C4-2B (cell line): ENCODE results near the gene PNPLA6.

Experiments used
- H3K27ac ChIP-seq: fragments of 450-650 bp; 2 replicates; pipeline ENCODE4 v1.5.1; 2017
- CTCF ChIP-seq: fragments of 450-650 bp; conservative IDR thresholded peaks from 2 replicates; pipeline ENCODE4 v1.5.1; 2017; ENCODE audit warnings: mild to moderate bottlenecking
- ZFX ChIP-seq: fragments of 450-650 bp; IDR thresholded peaks from 2 replicates; pipeline ENCODE4 v1.6.1; 2017

The PNPLA6 gene

GRCh38 chr19:7544626-7545025 is 9.1 kb downstream of the PNPLA6 start:
- TF ChIP-seq ZFX (no peak), CTCF (no peak)
- H3K27ac ChIP-seq, result no peak overlapping the region

GRCh38 chr19:7545300-7545699 is 9.8 kb downstream of the PNPLA6 start:
- TF ChIP-seq CTCF (no peak), ZFX (no peak)
- H3K27ac ChIP-seq, result no peak overlapping the region

GRCh38 chr19:7545904-7546303 is 10.4 kb downstream of the PNPLA6 start:
- H3K27ac ChIP-seq, result no peak overlapping the region
- no peak for TF ChIP-seq ZFX
- TF ChIP-seq CTCF, result no peak

GRCh38 chr19:7547159-7547558 is 11.6 kb downstream of the PNPLA6 start:
- no peak for TF ChIP-seq CTCF
- TF ChIP-seq ZFX, result no peak
- no peak overlapping the region for H3K27ac ChIP-seq

- H3K27ac ChIP-seq, result no peak overlapping the region
- TF ChIP-seq CTCF, result no peak
- no peak for TF ChIP-seq ZFX
These were observed 14.1 kb downstream of the PNPLA6 start for GRCh38 chr19:7549429-7550148.

GRCh38 chr19:7550169-7550770 is 14.8 kb downstream of the PNPLA6 start:
- TF ChIP-seq ZFX, result no peak
- TF ChIP-seq CTCF, result no peak
- no peak overlapping the region for H3K27ac ChIP-seq

- H3K27ac ChIP-seq, result no peak overlapping the region
- TF ChIP-seq ZFX (no peak), CTCF (no peak)
These were observed 15.7 kb downstream of the PNPLA6 start for GRCh38 chr19:7550987-7551761.
